Fibroblast of upper back skin (primary cell): ENCODE results near the gene SLC9A1.
A peak's percentile ranks its signal among the peaks of the same experiment; 100 is the strongest.

Experiments
- DNase-seq: peaks from one replicate; pipeline ENCODE4 v3.0.0-alpha.2; 2013

The SLC9A1 gene

DNA sequence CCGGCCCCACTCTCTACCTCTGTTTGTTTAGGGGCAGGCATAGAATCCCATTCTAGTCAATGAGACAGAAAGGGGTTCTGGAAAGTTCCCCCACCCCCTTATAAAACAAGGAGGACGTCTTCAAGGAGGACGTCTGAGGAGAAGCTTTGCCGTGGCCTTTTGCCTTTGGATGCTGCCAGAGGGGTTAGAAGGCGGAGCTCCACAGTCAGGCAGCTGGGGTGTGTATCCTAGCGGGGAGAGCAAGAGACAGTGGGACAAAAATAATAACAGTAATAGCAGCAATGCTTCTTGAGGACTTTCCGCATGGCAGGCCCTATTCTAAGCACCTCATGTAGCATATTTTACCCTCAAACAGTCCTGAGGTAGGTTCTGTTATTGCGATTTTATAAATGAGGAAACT is 94.0 kb downstream of the SLC9A1 start:
- no peak for DNase-seq

DNA sequence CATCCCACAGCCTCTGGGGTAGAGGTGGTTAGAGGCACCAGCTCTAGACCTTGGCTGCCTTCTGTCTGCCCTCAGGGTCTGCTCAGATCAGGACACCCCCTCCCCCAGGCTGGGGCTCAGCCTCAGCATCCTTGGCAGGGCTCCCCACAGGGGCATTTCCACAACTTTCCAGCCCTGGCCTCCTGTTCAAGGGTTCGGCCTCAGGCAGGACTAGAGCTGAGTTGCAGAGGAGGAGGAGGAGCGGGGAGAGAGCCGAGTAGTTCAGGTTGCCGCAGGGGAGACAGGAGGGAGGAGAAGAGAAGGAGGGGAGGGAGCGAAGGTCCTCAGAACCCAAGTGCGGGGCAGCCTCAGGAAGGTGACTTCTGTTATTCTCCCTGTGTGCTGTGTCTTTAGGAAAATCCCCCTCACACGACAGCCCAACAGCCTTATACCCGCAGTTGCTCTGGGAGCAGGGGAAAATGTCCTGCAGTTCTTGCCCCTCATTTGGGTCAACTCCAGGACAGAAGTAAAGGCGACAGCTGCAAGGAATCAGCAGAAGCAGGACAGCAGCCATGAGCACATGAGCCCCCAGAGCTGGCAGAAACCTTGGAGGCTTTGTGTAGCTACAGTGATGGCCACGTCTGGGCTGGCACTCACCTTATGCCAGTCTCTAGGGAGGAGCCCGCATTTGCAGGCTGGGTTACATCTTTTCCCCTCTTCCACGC is 95.8 kb downstream of the SLC9A1 start:
- DNase-seq = no peak

DNA sequence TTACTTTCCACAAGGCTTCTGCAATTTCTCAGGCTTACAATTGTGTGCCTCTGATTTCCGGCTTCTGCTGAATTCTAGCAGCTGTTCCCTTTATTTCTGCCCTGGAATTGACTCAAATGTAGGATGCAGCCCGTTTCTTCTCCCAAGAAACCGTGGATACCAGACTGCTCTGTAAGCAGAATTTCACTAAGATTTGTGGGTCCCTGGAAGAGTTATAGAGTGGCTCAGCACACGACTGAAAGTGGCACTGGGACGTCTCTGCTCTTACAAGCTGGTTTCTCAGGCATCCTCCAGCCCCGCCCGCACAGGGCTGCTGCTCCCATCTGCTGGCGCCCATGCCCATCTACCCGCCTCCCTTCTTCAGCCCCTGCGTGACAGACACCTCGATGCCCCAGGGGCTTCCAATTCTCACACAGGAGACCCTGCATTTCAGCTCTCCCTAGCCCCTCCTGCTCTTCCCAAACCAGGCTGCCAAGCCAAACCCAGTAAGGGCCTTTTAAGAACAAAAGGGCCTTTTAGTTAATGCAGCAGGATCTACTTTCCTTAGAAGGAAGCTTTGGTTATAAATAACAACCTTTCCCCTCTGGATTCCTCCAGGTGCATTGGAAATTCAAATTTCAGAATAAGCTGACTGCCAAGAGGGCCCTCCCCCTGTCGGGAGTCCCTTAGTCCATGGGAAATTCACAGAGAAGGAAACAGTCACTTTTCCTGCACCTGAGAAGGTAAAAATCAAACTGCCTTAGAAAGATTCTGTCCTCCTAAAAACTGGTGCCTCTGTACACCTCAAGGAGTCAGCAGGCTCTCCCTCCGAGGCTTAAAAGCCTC is 96.9 kb downstream of the SLC9A1 start:
- no peak for DNase-seq

DNA sequence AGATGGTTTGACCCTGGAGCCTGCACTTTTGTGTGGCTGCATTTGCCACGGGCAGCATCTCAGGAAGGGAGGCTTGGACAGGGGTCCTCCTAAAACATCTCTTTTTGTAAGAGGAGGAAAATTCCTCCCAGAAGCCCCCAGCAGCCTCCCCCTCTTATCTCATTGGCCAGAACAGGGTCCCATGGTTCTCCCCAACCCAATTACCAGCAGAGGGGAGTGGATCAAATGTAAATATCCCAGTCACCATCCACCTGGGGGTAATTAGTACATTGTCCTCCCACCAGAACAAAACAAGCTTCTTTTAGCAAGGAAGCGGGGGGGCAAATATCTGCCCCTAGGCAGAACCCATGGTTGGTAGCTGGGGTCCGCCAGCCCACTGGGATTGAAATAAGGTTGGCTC is 97.5 kb downstream of the SLC9A1 start:
- DNase-seq = no peak

DNA sequence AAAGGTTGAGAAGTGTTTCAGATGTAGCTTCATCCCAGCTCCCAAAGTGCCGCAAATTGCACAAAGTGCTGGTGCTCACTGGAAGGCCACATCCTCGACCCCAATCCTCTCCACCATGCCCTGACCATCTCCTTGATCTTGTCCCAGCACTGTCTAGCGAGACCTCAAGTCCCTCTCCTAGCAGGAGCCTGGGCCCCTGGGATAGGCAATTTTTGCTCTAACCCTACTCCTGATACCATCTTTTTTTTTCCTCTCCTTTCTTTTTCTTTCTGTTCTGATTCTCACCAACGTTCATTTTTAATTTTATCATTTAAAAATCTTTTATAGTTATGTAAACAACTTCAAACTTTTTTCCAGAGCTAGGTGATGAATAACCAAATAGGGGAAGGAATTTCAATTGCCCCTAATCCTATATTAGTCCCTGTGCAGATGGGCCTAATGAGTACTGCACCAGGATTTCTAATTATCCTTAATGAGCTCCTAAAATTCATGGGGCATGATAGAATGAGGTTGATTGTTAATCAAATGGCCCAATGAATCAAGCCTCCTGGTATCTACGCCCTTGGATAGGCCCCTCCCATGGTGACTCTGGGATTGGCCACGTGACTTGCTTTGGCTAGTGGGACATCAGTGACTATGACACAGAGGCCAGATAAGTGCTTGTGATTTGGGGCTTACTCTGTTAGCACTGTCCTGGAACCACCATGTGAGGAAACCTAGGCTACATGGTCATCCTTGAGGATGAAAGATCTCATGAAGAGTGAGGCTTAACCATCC is 100.8 kb downstream of the SLC9A1 start:
- DNase-seq = no peak

DNA sequence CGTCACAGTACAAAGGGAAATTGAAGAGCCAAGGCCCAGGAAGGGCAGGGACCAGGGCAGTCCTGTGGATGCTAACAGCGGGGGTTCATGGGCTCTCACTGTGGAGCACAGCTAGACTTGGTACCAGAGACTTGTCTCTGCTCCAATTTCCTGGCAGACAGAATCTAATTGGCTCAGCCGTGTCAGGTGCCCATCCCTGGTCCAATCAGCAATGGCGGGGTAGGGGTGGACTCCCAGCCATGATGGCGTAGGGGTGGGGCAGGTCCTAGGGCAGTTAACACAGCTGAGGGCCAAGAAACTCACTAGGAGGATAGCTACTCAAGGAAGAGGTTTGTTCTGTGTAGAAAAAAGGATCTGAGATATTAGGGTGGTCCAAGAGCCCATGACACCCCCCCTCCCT is 102.4 kb downstream of the SLC9A1 start:
- no peak for DNase-seq

DNA sequence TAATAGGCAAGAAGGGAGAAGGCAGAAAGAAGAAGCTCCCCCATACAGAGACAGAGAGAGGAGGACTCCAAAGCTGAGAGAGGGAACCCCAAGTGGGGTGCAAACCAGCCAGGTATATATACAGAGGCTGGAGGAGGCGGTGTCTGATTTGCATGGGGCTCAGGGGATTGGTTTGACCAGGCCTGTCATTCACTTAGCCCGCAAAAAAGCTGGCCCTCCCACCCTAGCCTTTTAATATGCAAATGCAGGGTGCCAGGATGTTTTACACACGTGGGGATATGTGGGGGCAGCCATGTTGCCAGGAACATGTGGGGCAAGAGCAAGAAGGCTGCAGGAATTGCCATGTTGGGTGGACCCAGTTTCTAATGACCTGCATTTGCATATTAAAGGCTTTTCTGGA is 105.3 kb downstream of the SLC9A1 start:
- DNase-seq = no peak

DNA sequence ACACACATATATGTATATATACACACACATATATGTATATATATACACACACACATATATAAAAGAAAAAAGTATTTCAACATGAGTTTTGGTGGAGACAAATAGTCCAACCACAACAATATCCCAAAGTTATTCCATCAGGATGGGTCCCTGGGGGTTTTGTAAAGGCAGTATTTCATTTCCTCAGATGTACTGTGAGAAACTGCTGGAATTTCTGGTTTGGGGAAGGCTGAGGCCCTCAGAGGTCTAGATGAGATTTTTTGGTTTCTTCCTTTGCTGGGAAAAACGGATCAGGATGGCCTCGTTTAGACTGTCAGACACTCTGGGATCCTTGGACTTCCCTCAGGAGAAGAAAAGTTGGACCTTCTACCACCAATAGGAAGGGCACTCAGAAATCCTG is 105.8 kb downstream of the SLC9A1 start:
- peak; percentile 50 for DNase-seq
